ENCODE measurements around the gene TNFSF8. TPM values are rescaled to one million over a fixed set of nuclear protein-coding genes. Genes with fewer than 3 reads are reported as not detected.
A peak's percentile ranks its signal among the peaks of the same experiment; 100 is the strongest.

TNFSF8 gene
- total and polyA plus RNA-seq, 11 donors: 0.25 to 4.9 (median 0.74) TPM; not detected in 1

DNA sequence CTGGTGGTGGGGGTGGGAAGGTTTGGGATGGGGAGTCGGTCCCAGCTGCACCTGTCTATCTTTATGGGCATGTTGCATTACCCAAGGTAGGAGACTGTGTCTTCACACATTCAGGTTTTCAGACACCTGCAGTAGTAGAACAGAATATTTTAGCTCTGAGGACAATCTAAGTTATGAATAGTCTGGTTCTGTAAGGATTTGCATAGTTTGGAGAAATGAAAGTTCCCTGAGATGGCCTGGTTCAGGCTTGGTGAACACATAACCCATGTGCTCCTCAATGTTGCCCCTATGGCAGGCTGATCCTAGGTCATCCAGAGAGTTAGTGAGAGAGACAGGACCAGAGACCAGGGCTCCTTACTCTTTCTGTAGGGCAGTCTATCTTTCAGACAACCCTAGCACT lies 20.7 kb downstream of the TNFSF8 start:
- ATAC-seq: no peak
- intact Hi-C loops (cut with DNase I): loop anchor here in 9 of 10 donors (2.0 to 10.0 kb wide), 11 partner anchors 95 to 505 kb away; partner anchors contain the start of gene TEX48 (in 4 of the 9)
- no peaks in the 10 kb centered on the region for H3K9me3 ChIP-seq

DNA sequence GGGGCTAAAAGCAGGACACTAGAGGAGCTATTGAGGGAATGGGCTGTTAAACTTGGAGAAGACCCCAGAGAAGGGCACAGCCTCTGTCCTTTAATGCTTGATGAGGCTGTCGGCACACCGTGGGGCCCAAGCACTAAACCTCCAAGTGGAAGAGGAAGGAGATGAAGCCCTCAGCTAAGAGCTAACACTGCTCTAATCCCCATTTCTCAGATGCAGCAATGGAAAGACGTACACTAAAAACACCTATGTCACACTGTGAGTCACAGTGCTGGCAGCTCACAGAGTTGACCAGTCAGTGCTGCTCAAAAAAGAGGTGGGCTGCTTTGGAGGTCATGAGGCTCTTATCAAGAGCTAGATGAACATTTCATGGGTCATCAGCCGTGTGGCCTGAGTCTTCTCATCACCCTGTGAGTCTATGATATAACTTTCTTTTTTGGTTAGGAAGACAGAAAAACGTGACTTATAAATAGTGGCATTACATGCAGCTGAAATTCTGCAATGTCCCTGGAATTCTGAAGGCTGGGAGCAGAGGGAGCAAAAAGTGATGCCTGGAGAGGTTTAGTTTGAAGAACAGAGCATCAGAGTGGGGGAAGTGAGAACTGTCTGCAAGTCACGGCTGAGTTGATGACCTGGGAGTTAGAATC lies 21.5 kb downstream of the TNFSF8 start:
- H3K36me3 ChIP-seq: peaks cover 0 to 10% (median 0%) of the 10 kb centered on the region in 9 donors
- ATAC-seq (no peak), DNase-seq (no peak)
- TF ChIP-seq POLR2A (IDR thresholded peaks at IDR 0.05): no peak
- TF ChIP-seq, protein P1, sequence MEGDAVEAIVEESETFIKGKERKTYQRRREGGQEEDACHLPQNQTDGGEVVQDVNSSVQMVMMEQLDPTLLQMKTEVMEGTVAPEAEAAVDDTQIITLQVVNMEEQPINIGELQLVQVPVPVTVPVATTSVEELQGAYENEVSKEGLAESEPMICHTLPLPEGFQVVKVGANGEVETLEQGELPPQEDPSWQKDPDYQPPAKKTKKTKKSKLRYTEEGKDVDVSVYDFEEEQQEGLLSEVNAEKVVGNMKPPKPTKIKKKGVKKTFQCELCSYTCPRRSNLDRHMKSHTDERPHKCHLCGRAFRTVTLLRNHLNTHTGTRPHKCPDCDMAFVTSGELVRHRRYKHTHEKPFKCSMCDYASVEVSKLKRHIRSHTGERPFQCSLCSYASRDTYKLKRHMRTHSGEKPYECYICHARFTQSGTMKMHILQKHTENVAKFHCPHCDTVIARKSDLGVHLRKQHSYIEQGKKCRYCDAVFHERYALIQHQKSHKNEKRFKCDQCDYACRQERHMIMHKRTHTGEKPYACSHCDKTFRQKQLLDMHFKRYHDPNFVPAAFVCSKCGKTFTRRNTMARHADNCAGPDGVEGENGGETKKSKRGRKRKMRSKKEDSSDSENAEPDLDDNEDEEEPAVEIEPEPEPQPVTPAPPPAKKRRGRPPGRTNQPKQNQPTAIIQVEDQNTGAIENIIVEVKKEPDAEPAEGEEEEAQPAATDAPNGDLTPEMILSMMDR (IDR thresholded peaks at IDR 0.05): no peak
- 55 to 69% (median 64%) methylated on average over 6 of the region's 6 CpGs for WGBS, 4 donors
- no peak overlapping the region for H3K4me3 ChIP-seq
- H3K27ac ChIP-seq: peak overlapping the region in 1 of 12 donors; percentile 76
- H3K9me3 ChIP-seq: no peaks in the 10 kb centered on the region
- intact Hi-C loops (cut with DNase I): loop anchor here in 5 of 10 donors (2.0 to 10.0 kb wide), 5 partner anchors 106 to 504 kb away; partner anchors contain the start of gene TEX48 (in 1 of the 5)
- H3K27me3 ChIP-seq: peaks cover 0 to 15% (median 0%) of the 10 kb centered on the region in 9 donors
- peaks cover 0 to 16% (median 0%) of the 10 kb centered on the region in 12 donors for H3K4me1 ChIP-seq

More for the DNA sequence above, 20.7 kb downstream of the TNFSF8 start:
- DNase-seq: no peak
- TF ChIP-seq, protein P1 (IDR thresholded peaks at IDR 0.05): no peak
- TF ChIP-seq POLR2A (IDR thresholded peaks at IDR 0.05): no peak
- H3K36me3 ChIP-seq: peaks cover 0 to 6% (median 0%) of the 10 kb centered on the region in 9 donors
- no peak overlapping the region for H3K4me3 ChIP-seq
- peaks cover 0 to 19% (median 0%) of the 10 kb centered on the region in 12 donors for H3K4me1 ChIP-seq
- no peak overlapping the region for H3K27ac ChIP-seq
- 64 to 86% (median 83%) methylated on average over 1 of the region's 1 CpG for WGBS, 4 donors
- H3K27me3 ChIP-seq: peaks cover 0 to 15% (median 0%) of the 10 kb centered on the region in 9 donors

DNA sequence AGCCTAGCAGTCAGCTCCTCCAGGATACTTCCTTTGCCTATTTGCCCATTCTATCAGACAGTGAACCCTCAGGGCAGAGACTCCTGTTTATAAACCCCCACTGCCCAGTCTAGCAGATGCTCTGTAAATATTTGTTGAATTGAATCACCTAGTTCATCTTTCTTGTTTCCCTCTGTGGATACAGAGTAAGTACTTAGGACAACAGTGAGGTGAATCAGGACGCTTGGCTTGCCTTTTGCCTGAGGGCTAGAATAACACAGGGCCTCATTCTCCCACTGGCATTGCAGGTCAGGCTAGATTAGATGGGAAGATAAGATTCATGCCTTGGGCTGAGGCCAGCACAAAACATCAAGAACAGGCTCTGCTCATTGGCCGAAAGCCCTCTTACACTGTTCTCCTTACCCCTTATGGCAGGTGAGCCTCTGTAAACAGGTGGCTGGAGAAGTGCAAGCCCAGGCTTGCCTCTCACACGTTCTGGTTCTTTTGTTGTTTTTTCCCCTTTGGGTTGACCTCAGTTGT lies 22.2 kb downstream of the TNFSF8 start:
- H3K27me3 ChIP-seq: peaks cover 0 to 15% (median 0%) of the 10 kb centered on the region in 9 donors
- intact Hi-C loops (cut with DNase I): loop anchor here in 5 of 10 donors (2.0 to 10.0 kb wide), 5 partner anchors 107 to 503 kb away; partner anchors contain the start of gene TEX48 (in 1 of the 5)

More for the DNA sequence above, 22.2 kb downstream of the TNFSF8 start:
- H3K4me3 ChIP-seq: no peak overlapping the region
- H3K4me1 ChIP-seq: peaks cover 0 to 16% (median 0%) of the 10 kb centered on the region in 12 donors
- H3K36me3 ChIP-seq: peaks cover 0 to 8% (median 0%) of the 10 kb centered on the region in 9 donors
- peak overlapping the region in 1 of 12 donors; percentile 76 for H3K27ac ChIP-seq
- TF ChIP-seq, protein P1 (IDR thresholded peaks at IDR 0.05): no peak
- TF ChIP-seq POLR2A (IDR thresholded peaks at IDR 0.05): no peak
- ATAC-seq (no peak), DNase-seq (no peak)
- 65 to 78% (median 68%) methylated on average over 3 of the region's 3 CpGs for WGBS, 4 donors
- H3K9me3 ChIP-seq: no peaks in the 10 kb centered on the region

Data from heart left ventricle (tissue), 16 donors.